GM18505 (cell line): ENCODE data around the gene HDAC4.

Experiments used
- ATAC-seq: cut with Tn5 transposase; IDR thresholded peaks from one replicate; pipeline ENCODE4 v1.9.1; 2021; ENCODE audit not compliant: unreplicated experiment
- POLR2A ChIP-seq: IDR thresholded peaks from 4 replicates; pipeline ENCODE4 v1.6.1; 2011; ENCODE audit warnings: borderline replicate concordance; ENCODE audit not compliant: insufficient read depth, insufficient read length; ENCODE audit errors: extremely low read depth

The HDAC4 gene

DNA sequence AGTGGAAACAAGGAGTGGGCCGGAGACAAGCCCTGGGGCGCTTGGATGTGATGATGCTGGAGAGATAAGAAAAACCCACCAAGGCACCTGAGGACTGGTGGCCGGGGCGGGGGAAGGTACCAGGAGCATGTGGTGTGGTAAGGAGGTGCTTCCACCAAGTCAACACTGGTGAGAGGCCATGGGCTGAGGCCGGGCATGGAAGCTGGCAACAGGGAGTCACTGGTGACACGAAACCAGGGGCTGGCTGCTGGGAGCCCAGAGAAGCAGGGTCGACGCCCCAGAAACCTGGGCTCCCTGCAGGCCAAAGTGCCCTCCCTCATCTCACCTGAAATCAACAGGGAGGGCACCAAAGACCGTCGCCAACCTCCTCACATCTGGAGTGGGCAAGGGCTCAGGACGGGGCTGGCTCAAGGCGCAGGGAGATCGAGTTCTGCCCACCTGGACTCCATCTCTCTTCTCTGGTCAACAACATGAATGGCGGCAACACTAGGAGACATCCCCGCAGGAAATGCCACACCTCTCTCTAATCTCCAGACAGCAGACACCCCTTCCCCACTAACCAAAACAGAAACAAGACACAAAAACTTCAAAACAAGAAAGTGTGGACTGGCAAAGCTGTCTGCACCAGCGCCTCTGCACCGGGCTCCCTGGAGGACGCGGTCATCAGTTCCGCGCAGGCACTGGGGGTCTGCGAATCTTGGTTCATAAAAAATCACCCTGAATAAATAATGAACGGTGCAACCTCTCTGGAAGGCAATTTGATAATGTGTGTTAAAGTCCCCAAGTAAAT lies 185.5 kb downstream of the HDAC4 start:
- no peak for TF ChIP-seq POLR2A
- no peak for ATAC-seq

DNA sequence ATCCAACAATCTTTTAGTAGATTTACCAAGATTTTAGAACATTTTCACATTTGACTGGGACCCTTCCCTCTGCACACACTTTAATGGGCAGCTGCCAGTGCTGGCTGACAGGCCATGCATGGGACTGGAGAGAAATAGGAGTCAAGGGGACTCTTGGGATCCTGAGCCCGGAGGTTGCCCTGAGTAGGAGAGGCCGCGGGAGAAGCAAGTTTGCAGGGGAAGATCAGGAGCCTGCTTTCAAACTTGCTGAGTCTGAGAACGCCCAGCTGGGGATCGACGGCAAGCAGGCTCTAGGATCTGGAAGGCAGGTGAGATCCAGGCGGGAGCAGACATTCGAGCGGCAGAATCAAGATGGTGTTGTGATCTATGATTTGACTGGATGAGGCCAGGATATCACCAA lies 186.1 kb downstream of the HDAC4 start:
- no peak for ATAC-seq

DNA sequence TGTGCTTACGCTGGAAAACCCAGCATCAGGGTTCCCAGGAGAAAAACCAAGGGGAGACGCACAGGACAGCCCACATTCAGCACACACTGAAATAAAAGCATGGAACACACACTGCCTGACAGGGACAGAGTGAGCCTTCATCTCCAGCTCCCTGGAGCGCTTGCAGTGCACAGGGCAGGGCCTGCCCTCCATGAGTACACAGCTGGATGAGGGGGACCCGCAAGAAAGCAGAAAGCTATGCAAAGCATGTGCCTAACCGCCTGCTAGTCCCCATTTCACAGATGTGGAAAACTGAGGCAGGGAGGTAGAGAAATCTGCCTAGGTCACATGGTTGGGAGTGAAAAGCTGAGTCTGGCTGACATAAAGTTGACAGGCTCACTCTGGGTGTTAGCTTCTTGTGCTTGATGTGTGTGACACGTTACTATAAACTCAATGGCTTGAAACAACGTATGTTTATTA lies 187.1 kb downstream of the HDAC4 start:
- ATAC-seq = no peak
- no peak for TF ChIP-seq POLR2A

More for the DNA sequence above, 186.1 kb downstream of the HDAC4 start:
- TF ChIP-seq POLR2A = no peak

DNA sequence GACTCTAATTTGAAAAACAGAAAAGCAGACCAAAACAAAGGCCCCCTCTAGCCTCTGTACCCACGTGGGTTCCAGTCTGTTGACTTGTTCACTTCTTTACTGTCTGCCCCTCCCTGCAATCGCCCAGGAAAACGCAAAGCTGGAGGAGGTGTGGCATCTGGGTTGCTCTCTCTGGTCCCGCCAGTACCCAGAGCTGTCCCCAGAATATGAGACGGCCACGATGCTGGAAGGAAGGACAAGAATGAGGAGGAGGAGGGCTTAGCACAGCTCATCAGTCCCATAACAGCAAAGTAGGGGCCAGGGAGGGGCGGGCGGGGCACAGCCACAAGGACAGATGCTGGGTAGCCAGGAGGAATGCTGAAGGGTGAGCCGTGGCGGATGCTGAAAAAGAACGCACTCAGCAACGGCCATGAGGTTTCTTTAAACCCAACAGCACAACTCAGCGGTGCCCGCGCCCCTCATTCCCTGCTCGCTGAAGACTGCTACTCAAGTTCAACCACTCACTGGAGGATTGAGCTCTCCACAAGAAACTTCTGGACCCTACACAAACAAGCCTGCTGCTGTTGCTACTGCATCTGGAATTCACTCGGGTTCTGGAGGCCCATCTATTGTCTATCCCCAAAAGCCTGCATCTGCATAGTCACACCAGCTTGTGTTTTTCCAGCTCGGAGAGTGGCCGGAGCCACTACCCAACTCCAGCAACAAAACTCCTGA lies 187.7 kb downstream of the HDAC4 start:
- ATAC-seq = no peak
- no peak for TF ChIP-seq POLR2A

DNA sequence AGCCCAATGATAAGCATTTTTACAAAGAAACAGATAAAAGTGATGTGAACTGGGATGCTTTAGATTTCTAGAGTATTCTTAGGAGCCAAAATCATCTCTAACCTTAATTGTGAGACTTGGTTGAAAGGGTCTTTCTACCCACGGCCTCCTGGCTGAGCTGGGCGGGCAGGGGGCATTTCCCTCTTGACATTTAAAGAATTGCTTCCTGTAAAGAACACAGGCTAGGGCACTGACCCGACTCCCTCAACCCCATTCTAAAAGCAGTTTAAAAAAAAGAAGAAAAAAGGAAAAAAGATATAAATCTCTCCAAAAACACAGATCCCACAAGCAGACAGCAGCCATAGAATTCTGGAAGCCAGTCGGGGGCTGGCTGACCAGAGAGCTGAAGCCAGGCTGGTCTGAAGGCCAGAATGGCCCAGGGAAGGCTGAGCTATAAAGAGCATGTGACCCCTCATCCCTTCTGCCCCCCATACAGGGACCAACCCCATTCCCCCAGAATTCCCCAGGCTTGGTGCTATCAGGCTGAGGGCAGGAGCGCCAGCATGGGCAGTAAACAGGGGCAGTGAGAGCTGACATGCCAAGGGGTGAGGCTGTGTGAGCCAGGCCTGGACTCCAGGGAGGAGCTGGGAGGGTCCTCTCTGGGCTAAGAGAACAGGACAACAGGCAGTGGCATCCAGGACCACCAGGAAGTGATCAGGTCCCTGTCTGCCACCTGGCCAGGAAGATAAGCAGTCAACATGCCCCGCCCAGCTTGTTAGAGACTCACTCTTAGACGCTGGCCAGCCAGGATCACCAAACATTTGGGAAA lies 188.5 kb downstream of the HDAC4 start:
- ATAC-seq = no peak
- TF ChIP-seq POLR2A = no peak

DNA sequence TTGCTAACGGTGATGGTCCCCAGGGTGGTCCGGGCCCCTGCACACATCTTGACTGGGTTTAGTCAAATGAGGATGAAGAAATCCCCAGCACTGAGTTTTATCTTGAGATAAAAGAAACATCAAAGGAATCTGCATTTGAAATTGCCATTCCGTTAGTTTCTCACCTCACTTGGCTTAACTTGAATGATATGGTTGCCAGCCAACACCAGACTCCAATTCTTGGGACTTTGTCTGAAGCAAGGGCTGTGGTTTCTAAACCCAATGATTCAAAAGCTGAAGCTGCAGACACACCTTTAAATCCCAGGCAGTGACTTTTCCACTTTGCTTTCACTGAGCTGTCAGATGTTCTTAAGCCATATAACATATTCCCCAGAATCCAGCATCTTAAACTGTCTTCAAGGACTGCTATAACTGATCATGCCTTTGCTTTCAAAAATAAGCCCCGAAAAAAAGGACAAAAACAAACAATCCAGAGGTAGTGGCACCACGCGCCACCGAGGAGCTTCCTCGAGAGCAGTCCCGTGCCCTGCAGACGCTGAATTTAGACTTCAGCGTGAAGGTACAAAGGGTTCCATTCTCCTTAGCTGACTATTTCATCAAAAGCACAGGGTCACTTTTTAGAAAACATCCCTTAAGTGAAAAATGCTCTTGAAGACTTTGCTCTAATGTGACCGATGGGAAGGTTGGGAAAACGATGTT lies 189.3 kb downstream of the HDAC4 start:
- no peak for ATAC-seq
- TF ChIP-seq POLR2A = no peak

DNA sequence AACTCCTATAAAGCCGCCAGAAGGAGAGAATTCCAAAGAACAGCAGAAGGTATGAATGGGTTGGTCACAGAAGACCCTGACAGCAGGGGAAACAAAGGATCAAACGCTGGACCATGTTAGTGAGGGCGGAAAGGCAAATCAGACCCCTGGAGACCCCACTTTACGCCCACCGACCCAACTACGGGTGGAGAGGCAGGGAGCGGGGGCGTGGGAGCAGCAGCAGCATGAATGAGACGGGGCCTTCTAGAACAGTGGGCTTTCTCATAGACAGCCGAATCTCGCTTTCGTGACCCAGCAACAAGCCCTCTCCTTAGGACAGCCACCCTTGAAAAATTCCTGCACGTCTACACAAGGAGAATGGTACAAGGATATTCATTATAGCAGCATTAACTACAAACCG lies 191.0 kb downstream of the HDAC4 start:
- ATAC-seq = no peak
- no peak for TF ChIP-seq POLR2A

DNA sequence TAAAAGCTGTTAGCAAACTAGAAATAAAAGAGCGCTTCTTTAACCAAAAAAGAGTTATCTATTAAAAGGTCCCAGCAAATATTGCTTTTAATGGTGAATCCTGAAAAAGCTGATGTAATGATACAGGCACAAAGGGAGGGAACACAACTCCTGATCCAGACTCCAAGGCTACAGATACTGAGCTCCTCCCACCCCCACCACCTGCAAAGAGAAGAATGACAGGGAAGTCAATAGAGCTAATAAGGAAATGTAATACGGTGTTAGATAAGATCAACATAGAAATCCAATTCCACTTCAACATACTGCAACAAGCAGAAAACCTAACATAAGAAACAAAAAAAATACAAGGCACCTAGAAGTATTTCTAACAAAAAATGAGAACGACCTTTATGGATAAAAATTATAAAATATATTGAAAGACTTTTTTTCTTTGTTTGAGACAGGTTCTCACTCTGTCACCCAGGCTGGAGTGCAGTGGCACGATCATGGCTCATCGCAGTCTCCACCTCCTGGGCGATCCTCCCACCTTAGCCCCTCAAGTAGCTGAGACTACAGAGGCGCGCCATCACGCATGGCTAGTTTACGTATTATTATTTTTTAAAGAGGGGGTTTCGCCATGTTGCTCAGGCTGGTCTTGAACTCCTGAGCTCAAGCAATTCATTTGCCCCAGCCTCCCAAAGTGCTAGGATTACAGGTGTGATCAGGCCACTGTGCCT lies 192.2 kb downstream of the HDAC4 start:
- no peak for TF ChIP-seq POLR2A
- no peak for ATAC-seq

DNA sequence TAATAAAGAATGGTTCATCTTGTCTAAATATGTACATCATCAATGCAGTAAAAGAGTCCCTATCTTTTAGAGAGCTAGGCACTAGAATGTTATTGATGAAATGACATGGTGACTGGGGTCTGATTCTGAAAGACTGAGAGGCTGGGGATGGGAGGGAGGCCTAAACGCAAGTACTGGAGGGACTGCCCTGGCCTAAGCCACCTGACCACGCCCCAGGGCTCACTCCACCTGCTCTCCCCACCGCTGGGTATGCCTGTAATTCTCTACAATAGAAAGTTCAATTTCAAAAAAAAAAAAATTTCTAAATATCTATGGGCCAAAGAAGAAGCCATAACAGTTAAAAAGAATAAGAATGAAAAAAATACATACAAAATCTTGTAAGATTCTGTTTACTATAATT lies 194.0 kb downstream of the HDAC4 start:
- TF ChIP-seq POLR2A = no peak
- no peak for ATAC-seq

DNA sequence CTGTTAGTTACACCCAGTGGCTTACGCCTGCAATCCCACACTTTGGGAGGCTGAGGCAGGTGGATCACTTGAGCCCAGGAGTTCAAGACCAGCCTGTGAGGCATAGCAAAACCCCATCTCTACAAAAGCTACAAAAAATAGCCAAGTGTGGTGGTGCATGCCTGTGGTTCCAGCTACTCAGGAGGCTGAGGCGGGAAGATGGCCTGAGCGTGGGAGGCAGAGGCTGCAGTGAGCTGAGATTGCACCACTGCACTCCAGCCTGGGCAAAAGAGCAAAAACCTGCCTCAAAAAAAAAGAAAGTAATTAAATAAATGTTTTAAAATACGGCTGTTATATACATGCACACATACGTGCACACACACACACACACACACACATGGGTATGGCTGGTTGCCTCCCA lies 194.8 kb downstream of the HDAC4 start:
- TF ChIP-seq POLR2A = no peak
- no peak for ATAC-seq

DNA sequence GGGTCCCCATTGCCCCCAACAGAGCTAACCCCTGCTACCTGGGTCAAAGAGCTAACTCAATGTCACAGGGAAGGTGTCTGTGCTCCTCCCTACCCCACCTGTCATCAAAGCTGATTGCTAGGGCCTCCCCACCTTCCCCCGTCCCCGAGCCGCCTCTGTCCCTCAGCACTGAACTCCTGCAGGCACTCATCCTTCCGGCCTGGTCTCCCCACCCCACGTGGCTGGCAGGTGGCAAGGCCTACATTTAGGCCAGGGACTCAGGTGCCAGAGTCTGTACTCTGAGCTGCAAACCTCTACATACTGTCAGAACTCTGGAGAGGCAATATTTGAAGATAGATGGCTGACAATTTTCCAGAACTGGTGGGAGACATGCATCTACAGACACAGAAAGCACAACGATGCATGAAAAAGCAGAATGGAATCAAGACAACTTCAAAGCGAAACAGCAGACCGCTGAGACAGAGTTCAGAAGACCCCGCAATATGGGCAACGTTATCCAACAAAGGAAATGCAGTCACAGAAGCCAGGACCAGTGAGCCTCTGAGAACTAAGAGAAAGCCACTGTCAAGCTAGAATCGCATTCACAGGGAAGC lies 195.8 kb downstream of the HDAC4 start:
- ATAC-seq = no peak
- no peak for TF ChIP-seq POLR2A
